ENCODE results near the gene LPAR6. TPM values are rescaled to one million over a fixed set of nuclear protein-coding genes. Genes with fewer than 3 reads are reported as not detected.

LPAR6 gene
- total RNA-seq, 3 donors from 2014 or later: 10.7 to 15.0 (median 12.3) TPM

GRCh38 chr13:48403913-48404312, 9.0 kb downstream of the LPAR6 start:
- peaks cover 11% of the 10 kb centered on the region for H3K4me1 ChIP-seq (ENCODE audit: low read depth)
- ATAC-seq (no peak), DNase-seq (no peak)
- no peaks in the 10 kb centered on the region for H3K36me3 ChIP-seq (ENCODE audit: low read depth)
- no peak overlapping the region for H3K4me3 ChIP-seq
- TF ChIP-seq, protein P1, sequence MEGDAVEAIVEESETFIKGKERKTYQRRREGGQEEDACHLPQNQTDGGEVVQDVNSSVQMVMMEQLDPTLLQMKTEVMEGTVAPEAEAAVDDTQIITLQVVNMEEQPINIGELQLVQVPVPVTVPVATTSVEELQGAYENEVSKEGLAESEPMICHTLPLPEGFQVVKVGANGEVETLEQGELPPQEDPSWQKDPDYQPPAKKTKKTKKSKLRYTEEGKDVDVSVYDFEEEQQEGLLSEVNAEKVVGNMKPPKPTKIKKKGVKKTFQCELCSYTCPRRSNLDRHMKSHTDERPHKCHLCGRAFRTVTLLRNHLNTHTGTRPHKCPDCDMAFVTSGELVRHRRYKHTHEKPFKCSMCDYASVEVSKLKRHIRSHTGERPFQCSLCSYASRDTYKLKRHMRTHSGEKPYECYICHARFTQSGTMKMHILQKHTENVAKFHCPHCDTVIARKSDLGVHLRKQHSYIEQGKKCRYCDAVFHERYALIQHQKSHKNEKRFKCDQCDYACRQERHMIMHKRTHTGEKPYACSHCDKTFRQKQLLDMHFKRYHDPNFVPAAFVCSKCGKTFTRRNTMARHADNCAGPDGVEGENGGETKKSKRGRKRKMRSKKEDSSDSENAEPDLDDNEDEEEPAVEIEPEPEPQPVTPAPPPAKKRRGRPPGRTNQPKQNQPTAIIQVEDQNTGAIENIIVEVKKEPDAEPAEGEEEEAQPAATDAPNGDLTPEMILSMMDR (IDR thresholded peaks at IDR 0.05): no peak
- no peaks in the 10 kb centered on the region for H3K9me3 ChIP-seq
- intact Hi-C loops (cut with DNase I, micrococcal nuclease): no loop called here

DNA sequence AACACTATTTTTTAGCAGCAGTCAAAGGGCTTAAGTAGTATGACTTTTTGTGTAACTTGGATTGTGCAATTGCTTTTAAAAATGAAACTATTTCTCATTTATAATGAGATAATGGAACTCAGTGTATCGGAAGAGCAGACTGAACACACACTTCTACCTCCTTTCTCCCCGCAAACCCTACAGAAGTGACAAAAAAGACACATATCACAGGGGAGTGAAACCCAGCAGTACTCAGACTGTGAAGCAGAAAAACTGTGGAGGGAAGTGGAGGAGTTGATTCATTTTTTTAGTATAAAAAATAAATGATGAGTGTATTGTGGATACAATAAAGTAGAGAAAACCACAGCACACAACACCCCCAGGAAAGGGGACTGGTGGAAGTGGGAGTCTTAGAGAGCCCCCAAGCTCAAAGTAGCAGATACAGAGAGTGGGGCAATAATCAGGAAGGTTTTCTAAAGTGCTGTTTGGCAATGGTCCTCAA, 9.7 kb downstream of the LPAR6 start:
- Histone ChIP-seq H3K4me3 (no peak overlapping the region), H3K9me3 (no peaks in the 10 kb centered on the region), H3K4me1 (ENCODE audit: low read depth) (peaks cover 15% of the 10 kb centered on the region), H3K36me3 (ENCODE audit: low read depth) (no peaks in the 10 kb centered on the region)
- DNase-seq (no peak), ATAC-seq (peak; percentile 61)
- TF ChIP-seq, protein P1 (IDR thresholded peaks at IDR 0.05): no peak
- intact Hi-C loops (cut with DNase I, micrococcal nuclease): no loop called here

GRCh38 chr13:48402325-48402932, 10.5 kb downstream of the LPAR6 start:
- TF ChIP-seq, protein P1 (IDR thresholded peaks at IDR 0.05): no peak
- DNase-seq (no peak), ATAC-seq (no peak)
- intact Hi-C loops (cut with DNase I, micrococcal nuclease): no loop called here
- Histone ChIP-seq H3K4me3 (no peak overlapping the region), H3K36me3 (ENCODE audit: low read depth) (no peaks in the 10 kb centered on the region), H3K4me1 (ENCODE audit: low read depth) (peaks cover 15% of the 10 kb centered on the region), H3K9me3 (no peaks in the 10 kb centered on the region)

- ATAC-seq (no peak), DNase-seq (no peak)
- H3K4me3 ChIP-seq: no peak overlapping the region
- TF ChIP-seq, protein P1 (IDR thresholded peaks at IDR 0.05): no peak
- H3K9me3 ChIP-seq: no peaks in the 10 kb centered on the region
- peaks cover 15% of the 10 kb centered on the region for H3K4me1 ChIP-seq (ENCODE audit: low read depth)
- H3K36me3 ChIP-seq (ENCODE audit: low read depth): no peaks in the 10 kb centered on the region
- intact Hi-C loops (cut with DNase I, micrococcal nuclease): no loop called here
Observed at GRCh38 chr13:48401480-48401879, 11.4 kb downstream of the LPAR6 start.

DNA sequence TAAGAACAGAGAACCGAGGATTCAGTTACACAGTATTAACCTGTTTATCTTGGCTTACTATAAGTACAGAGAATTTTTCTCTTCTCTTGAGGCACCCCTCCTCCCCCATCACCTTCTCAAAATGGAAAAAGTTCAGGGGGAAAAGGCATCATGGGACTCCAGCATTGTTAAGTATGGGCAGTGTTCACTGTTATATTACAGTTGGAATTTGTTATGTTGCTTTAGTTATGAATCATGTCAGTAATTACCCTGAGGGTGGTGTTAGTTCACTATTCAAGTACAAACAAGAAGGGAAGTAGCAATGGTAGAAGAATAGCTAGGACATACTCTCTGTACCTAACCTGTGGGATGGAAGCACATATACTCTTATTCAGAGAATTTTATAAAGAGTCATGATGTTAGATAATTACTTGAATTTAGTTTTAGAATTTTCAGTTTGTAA, 12.0 kb downstream of the LPAR6 start:
- Histone ChIP-seq H3K36me3 (ENCODE audit: low read depth) (no peaks in the 10 kb centered on the region), H3K4me3 (no peak overlapping the region), H3K4me1 (ENCODE audit: low read depth) (peaks cover 15% of the 10 kb centered on the region), H3K9me3 (peaks cover 2% of the 10 kb centered on the region)
- intact Hi-C loops (cut with DNase I, micrococcal nuclease): no loop called here
- DNase-seq: no peak
- TF ChIP-seq, protein P1 (IDR thresholded peaks at IDR 0.05): no peak
- peak; percentile 91 for ATAC-seq
